RPMI7951 (cell line): ENCODE results near the gene KCNIP4. TPM values are rescaled to one million over a fixed set of nuclear protein-coding genes. Genes with fewer than 3 reads are reported as not detected.
A peak's percentile ranks its signal among the peaks of the same experiment; 100 is the strongest.
"Not testable (repeated sequence)": the region's sequence is repeated elsewhere in the genome, so short reads cannot be mapped to it uniquely, and the experiment has no call there.

Experiments
- DNase-seq: peaks from one replicate; pipeline ENCODE4 v3.0.0-alpha.2; 2012; ENCODE audit warnings: low read depth
- total RNA-seq: library from RNA; depleted of rRNA; stranded (reverse); fragments of >200 nt; shearing (Covaris generic); gene quantifications from 2 replicates; pipeline ENCODE4 v1.2.3, GENCODE V29; 2014

KCNIP4 gene
- total RNA-seq, 1 experiment from 2014 or later, result not detected

DNA sequence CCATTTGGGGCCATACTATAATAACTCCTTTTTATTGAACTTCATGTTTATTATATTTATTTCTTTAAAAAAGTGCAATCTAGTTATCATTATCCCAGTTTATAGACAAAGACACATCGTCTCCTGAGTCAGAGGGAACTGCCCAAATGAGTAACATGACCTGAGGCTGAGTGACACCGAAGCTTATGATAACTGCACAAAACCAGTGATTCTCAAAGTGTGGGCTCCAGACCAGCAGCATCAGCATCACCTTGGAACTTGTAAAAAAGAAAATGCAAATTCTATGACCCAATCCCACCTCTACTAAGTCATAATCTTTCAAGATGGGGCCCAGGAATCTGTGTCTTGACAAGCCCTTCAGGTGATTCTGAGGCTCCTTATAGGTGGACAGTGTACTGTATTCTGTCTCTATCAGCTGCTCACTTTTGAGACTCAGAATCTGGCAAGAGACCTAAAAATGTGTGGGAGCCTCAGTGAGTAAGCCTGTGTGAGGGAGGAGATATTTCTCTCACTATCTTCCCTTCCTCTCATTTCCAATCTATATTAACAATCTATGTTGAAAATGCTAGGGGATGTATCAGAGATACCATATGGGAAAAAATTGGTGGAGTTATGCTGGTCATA, 1101.3 kb downstream of the KCNIP4 start:
- peak; percentile 24 for DNase-seq

GRCh38 chr4:20844311-20844710, 1104.3 kb downstream of the KCNIP4 start:
- DNase-seq, result peak; percentile 11

- no peak for DNase-seq
Measured at GRCh38 chr4:20840648-20841190, 1107.9 kb downstream of the KCNIP4 start.

- DNase-seq, result peak; percentile 65
Measured at GRCh38 chr4:20839957-20840356, 1108.6 kb downstream of the KCNIP4 start.

- DNase-seq, result no peak
Measured at GRCh38 chr4:20838476-20838875, 1110.1 kb downstream of the KCNIP4 start.

GRCh38 chr4:20832826-20833225, 1115.7 kb downstream of the KCNIP4 start:
- DNase-seq, result no peak

GRCh38 chr4:20831746-20832145, 1116.8 kb downstream of the KCNIP4 start:
- no peak for DNase-seq

- no peak for DNase-seq
Measured at GRCh38 chr4:20829617-20830357, 1118.8 kb downstream of the KCNIP4 start.

GRCh38 chr4:20825505-20825904, 1123.1 kb downstream of the KCNIP4 start:
- DNase-seq, result no peak

- no peak for DNase-seq
Measured at GRCh38 chr4:20816287-20816686, 1132.3 kb downstream of the KCNIP4 start.

DNA sequence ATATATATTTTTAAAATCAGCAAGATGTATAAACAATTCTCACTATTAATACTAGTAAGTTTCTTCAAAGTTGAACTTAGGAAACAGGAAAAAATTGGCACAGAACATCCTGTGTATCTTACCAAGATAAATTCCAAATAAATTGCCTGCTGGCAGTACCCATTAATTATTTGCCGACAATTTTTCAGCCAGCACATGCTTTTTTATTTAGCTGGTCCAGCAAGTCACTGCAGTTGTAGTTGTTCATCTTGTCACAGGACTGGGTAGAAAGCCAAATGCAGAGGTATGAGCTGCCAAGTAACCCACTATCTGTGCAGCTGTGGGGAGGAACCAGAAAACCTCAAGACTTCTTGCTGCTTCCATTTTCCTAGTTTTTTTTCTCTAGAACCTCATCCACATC, 1134.9 kb downstream of the KCNIP4 start:
- no peak for DNase-seq

GRCh38 chr4:20809812-20810211, 1138.8 kb downstream of the KCNIP4 start:
- no peak for DNase-seq

GRCh38 chr4:20805716-20806115, 1142.9 kb downstream of the KCNIP4 start:
- DNase-seq, result no peak

DNA sequence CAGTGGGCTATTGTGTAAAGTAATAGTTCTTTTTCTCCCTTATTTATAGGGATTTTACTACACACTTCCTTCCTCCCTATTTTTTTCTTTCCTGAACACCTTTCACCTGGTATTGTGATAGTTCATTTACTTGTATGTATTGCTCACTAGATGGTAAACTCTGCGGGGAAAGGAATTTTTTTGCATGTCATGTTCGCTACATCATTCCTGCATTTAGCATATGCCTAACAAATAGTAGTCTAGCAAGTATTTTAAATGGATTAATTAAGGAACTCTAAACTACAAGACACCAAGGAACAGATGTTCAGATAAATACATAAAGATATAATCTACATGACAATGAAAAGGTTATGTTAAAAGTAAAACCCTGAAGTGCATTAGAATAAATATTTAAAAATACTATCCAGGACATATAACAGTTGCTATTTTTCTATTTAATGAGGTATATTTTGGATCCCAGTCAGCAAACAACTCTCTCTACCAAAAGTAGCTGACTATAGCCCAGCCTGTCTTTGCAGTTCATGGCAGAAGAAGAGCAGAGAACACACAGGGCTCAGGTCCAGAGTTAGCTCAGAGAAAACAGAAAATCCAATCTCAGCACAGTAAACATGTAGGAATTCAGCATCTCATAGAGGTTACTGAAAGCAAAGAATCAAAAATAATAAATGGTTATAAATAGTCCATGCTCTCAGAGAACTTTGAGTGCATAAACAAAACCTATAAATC, 1160.5 kb downstream of the KCNIP4 start:
- no peak for DNase-seq

DNA sequence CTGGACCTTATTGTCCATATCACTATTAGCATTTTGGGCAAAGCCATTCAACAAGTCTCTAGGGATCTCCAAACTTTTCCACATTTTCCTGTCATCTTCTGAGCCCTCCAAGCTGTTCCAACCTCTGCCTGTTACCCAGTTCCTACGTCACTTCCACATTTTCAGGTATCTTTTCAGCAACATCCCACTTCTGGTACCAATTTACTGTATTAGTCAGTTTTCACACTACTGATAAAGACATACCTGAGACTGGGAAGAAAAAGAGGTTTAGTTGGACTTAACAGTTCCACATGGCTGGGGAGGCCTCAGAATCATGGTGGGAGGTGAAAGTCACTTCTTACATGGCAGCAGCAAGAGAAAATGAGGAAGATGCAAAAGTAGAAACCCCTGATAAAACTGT, 1165.4 kb downstream of the KCNIP4 start:
- not testable (repeated sequence) for DNase-seq

DNA sequence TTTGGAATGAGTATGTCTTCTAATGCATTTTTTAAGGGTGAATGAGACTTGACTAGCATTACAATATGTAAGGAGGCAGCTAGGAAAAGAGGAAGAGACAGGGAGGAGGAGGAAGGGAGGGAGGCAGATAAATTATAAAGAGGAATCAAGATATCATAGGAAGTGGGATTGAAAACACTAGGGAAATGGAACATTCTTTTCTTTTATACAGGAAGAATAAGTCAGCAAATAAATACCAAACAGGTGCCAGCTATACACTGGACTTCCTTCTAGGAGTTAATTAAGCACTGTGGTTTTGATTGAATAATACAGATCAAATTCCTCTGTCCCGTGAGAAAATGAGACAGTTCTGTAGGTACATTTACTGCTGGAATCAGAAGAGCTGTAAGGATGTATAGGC, 1169.7 kb downstream of the KCNIP4 start:
- DNase-seq, result no peak

DNA sequence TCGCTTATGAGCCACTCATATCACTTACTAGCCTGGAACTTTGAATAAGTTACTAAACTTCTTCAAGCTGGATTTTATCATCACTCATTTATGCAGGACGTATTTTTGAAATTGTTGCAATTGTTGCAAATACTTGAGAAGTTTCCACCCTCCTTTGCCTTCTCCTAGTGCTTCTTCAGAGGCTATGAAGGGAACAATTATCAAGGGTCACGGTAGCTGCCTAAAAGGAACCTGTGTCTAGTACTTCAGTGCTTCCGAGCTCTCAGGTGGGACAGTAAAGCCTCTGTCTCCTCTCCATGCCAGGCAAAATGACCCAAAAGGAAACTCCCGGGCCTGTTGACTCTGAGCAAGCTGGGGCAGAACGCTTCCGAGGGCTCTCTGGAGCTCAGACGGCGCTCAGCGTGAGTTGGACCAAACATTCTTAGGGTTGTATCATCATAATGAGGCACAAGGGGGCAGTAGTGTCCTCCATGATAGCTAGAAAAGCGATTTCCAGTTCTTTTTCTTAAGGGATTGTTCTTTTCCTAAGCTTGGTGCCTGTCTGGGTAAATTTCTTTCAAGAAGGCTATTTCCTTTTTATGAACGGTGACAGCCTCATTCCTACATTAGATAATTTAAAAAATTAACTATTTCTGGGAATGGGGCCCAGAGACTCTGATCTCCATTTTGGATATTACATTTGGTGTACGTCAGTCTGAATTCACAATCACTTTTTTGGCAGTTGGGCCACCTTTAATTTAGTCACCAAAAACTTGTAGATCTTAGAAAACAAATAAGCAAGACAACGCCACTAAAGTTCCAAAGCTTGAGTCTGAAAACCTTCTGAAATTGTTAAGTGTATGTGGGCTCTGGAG, 1175.2 kb downstream of the KCNIP4 start:
- peak; percentile 52 for DNase-seq

- DNase-seq, result peak; percentile 47
Measured at GRCh38 chr4:20764366-20764992, 1184.1 kb downstream of the KCNIP4 start.

DNA sequence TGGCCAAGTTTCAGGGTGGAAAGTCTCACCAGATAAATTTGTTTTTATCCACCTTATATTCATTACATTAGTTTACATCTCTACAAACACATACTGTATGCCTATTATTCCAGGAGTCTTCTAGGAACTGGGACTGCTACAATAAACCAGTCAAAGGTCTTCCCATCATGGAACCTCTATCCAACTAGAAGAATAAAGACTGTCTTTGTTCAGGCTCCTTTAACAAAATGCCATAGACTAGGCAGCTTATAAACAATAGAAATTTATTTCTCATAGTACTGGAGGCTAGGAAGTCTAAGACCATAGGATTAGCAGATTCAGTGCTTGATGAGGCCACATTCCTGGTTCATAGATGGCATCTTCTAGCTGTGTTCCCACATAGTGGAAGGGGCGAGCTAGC, 1186.7 kb downstream of the KCNIP4 start:
- no peak for DNase-seq

GRCh38 chr4:20761382-20761781, 1187.2 kb downstream of the KCNIP4 start:
- DNase-seq, result no peak

DNA sequence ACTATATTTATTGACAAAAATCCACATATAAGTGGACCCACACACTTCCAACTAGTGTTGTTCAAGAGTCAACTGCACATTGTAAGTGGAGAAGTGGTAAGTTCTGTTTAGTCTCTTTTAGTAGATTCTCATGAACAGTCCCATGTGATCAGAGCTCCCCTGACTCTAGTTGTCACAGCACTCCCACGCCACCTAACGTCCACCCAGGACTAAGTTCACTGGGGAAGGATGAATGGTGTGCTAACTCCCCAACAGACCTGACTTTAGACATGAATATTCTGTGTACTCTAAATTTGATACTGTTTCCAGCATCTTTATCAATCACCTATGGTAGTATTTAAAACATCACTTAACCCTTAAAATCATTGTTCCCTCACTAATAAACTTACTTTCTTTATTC, 1188.5 kb downstream of the KCNIP4 start:
- DNase-seq, result no peak
